Fibroblast of lung (primary cell): ENCODE data around the gene TENM3. TPM values are rescaled to one million over a fixed set of nuclear protein-coding genes. Genes with fewer than 3 reads are reported as not detected.

ENCODE experiments used
- DNase-seq, 2 donors: peaks; one replicate each; pipeline versions ENCODE4 v3.0.0 to v3.0.0-alpha.2; 2010; ENCODE audit warnings: low read depth in 2 of 2
- H2AFZ ChIP-seq: 2 replicates; pipeline ENCODE4 v1.5.1; 2012; ENCODE audit warnings: low read length, control low read depth, inconsistent platforms
- H3K27ac ChIP-seq: 2 replicates; pipeline ENCODE4 v1.5.1; 2011; ENCODE audit warnings: low read length, control low read depth; ENCODE audit not compliant: insufficient read depth
- H3K27me3 ChIP-seq: 2 replicates; pipeline ENCODE4 v1.5.1; 2011; ENCODE audit warnings: mild to moderate bottlenecking, low read length; ENCODE audit not compliant: control insufficient read depth, insufficient read depth
- H3K36me3 ChIP-seq: 2 replicates; pipeline ENCODE4 v1.5.1; 2011; ENCODE audit warnings: low read length; ENCODE audit not compliant: control insufficient read depth, insufficient read depth
- H3K4me1 ChIP-seq: 2 replicates; pipeline ENCODE4 v1.5.1; 2011; ENCODE audit warnings: low read length; ENCODE audit not compliant: control insufficient read depth, insufficient read depth; ENCODE audit errors: extremely low read depth
- H3K4me2 ChIP-seq: 2 replicates; pipeline ENCODE4 v1.5.1; 2011; ENCODE audit warnings: low read length, control low read depth; ENCODE audit not compliant: insufficient read depth; ENCODE audit errors: extremely low read depth
- H3K4me3 ChIP-seq, 4 experiments: fragments of 200-600 bp in 1 of 4; sonication (generic) in 1 of 4; replicated peaks in 1 of 4; 2 replicates each; pipeline ENCODE4 v1.5.1; 2011 to 2016; ENCODE audit warnings: low read length in 4 of 4, low read depth in 3 of 4, mild to moderate bottlenecking in 3 of 4, control low read depth in 2 of 4, inconsistent platforms in 1 of 4, mixed read lengths in 1 of 4; ENCODE audit not compliant: insufficient read depth in 1 of 4; ENCODE audit errors: control extremely low read depth in 1 of 4
- H3K79me2 ChIP-seq: 2 replicates; pipeline ENCODE4 v1.5.1; 2012; ENCODE audit warnings: mild to moderate bottlenecking, low read length, inconsistent platforms; ENCODE audit not compliant: control insufficient read depth, insufficient read depth
- H3K9ac ChIP-seq: 2 replicates; pipeline ENCODE4 v1.5.1; 2011; ENCODE audit warnings: mild to moderate bottlenecking, low read length, control low read depth; ENCODE audit not compliant: insufficient read depth
- H3K9me3 ChIP-seq: 2 replicates; pipeline ENCODE4 v1.5.1; 2012; ENCODE audit warnings: low read depth, low read length; ENCODE audit not compliant: control insufficient read depth, insufficient read depth
- H4K20me1 ChIP-seq: 2 replicates; pipeline ENCODE4 v1.5.1; 2011; ENCODE audit warnings: low read length; ENCODE audit not compliant: control insufficient read depth, insufficient read depth; ENCODE audit errors: extremely low read depth
- EZH2 ChIP-seq: IDR thresholded peaks from 2 replicates; pipeline ENCODE4 v1.5.1; 2012; ENCODE audit warnings: low read length, control low read depth, mild to moderate bottlenecking; ENCODE audit errors: missing control alignments
- polyA plus RNA-seq, 2 donors: library from polyadenylated mRNA; depleted of rRNA in 1 of 2; stranded (reverse) in 1 of 2; unstranded in 1 of 2; fragments of >200 nt; gene quantifications; 2 replicates each; pipeline ENCODE4 v1.2.1, GENCODE V29; 2011 to 2012; ENCODE audit warnings: missing spikeins in 1 of 2
- total RNA-seq: library from RNA; depleted of rRNA; stranded (reverse); fragments of >200 nt; gene quantifications from 2 replicates; pipeline ENCODE4 v1.2.1, GENCODE V29; 2014
- TF ChIP-seq, protein P1 (sequence below), 2 donors: IDR thresholded peaks in 1 of 2; conservative IDR thresholded peaks in 1 of 2; 1 replicate in 1 of 2; 2 replicates in 1 of 2; pipeline ENCODE4 v1.5.1; 2011 to 2012; ENCODE audit warnings: low read length in 2 of 2, control low read depth in 1 of 2, inconsistent platforms in 1 of 2, low read depth in 1 of 2, mild to moderate bottlenecking in 1 of 2

TENM3 gene
- total and polyA plus RNA-seq, 2 donors (not counting 1 experiment from before 2014, with no cell fraction given) = 2.7 to 3.6 TPM

GRCh38 chr4:182848685-182849084 lies 605.5 kb downstream of the TENM3 start:
- no peaks in the 10 kb centered on the region for H3K79me2 ChIP-seq
- no peaks in the 10 kb centered on the region for H3K36me3 ChIP-seq
- no peak for DNase-seq
- no peaks in the 10 kb centered on the region for H3K4me1 ChIP-seq
- no peak overlapping the region for H3K9ac ChIP-seq
- TF ChIP-seq EZH2 = no peak
- TF ChIP-seq, protein P1, sequence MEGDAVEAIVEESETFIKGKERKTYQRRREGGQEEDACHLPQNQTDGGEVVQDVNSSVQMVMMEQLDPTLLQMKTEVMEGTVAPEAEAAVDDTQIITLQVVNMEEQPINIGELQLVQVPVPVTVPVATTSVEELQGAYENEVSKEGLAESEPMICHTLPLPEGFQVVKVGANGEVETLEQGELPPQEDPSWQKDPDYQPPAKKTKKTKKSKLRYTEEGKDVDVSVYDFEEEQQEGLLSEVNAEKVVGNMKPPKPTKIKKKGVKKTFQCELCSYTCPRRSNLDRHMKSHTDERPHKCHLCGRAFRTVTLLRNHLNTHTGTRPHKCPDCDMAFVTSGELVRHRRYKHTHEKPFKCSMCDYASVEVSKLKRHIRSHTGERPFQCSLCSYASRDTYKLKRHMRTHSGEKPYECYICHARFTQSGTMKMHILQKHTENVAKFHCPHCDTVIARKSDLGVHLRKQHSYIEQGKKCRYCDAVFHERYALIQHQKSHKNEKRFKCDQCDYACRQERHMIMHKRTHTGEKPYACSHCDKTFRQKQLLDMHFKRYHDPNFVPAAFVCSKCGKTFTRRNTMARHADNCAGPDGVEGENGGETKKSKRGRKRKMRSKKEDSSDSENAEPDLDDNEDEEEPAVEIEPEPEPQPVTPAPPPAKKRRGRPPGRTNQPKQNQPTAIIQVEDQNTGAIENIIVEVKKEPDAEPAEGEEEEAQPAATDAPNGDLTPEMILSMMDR (conservative IDR thresholded peaks at IDR 0.05 in 1 of 2, IDR thresholded peaks at IDR 0.05 in 1 of 2; ENCODE audit: low read depth in 1 of 2, low read length in 2 of 2) = no peak
- H3K27ac ChIP-seq = no peak overlapping the region
- H3K27me3 ChIP-seq = no peaks in the 10 kb centered on the region
- H3K4me2 ChIP-seq = no peak overlapping the region
- H4K20me1 ChIP-seq = no peaks in the 10 kb centered on the region
- H3K4me3 ChIP-seq = no peak overlapping the region
- no peak overlapping the region for H2AFZ ChIP-seq
- H3K9me3 ChIP-seq = no peaks in the 10 kb centered on the region
